ENCODE results near the gene KIF5A. TPM values are rescaled to one million over a fixed set of nuclear protein-coding genes. Genes with fewer than 3 reads are reported as not detected.

The KIF5A gene
- total RNA-seq, 1 experiment from 2014 or later: 0.05 TPM

DNA sequence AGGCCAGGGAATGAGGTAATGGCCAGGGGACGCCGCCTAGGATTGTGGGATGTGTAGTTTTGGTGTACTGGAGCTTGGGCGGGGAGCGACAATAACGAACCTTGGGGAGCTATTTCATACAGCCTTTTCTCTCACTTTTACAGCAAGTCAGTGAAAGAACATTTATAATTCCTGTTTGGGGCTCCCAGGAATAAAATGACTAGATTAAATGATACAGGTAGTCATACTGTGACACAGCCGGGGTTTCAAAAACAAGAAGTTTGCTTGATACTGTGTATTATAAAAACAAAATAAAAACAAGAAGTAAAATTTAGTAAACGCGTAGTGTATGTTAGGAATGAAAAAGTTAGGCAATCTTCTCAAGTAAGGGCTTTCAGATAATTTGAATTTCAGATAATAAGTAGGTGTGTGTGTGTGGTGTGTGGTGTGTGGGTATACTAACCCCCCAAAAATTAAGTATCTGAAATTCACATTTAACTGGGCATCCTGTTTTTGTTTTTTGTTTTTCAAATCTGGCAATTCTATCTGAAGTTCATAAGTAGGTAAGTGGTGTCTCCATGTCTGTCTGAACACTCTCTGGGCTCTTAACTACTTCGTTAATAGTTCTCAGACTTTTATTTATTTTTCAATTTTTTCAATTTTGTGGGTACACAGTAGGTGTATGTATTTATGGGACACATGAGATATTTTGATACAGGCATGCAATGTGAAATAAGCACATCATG is 2.4 kb upstream of the KIF5A start:
- peaks cover 15% of the 10 kb centered on the region for H3K36me3 Mint-ChIP-seq (ENCODE audit: insufficient read depth, unreplicated experiment)
- Histone ChIP-seq H3K4me1 (peaks cover 9% of the 10 kb centered on the region; the same call in 1 of the 2 replicates), H3K27me3 (replicated peaks; ENCODE audit: control insufficient read depth, insufficient read depth, low read length) (peaks cover 3% of the 10 kb centered on the region), H3K9me3 (no peaks in the 10 kb centered on the region), H3K4me3 (ENCODE audit: low read depth, low read length) (no peak overlapping the region; the same call in 1 of the 2 replicates), H3K36me3 (ENCODE audit: control insufficient read depth, insufficient read depth, low read length) (0 out of 2 replicates have a peak, but pooled peaks cover 1% of the 10 kb centered on the region)
- POLR2A ChIA-PET: interaction anchor here (0.6 to 1.8 kb wide), 3 partner anchors 15 to 27 kb away, joined by 3 to 7 read pairs (median 6); partner anchors contain the start of gene DDIT3
- DNase-seq: no peak
- TF ChIP-seq, protein P1, sequence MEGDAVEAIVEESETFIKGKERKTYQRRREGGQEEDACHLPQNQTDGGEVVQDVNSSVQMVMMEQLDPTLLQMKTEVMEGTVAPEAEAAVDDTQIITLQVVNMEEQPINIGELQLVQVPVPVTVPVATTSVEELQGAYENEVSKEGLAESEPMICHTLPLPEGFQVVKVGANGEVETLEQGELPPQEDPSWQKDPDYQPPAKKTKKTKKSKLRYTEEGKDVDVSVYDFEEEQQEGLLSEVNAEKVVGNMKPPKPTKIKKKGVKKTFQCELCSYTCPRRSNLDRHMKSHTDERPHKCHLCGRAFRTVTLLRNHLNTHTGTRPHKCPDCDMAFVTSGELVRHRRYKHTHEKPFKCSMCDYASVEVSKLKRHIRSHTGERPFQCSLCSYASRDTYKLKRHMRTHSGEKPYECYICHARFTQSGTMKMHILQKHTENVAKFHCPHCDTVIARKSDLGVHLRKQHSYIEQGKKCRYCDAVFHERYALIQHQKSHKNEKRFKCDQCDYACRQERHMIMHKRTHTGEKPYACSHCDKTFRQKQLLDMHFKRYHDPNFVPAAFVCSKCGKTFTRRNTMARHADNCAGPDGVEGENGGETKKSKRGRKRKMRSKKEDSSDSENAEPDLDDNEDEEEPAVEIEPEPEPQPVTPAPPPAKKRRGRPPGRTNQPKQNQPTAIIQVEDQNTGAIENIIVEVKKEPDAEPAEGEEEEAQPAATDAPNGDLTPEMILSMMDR (IDR thresholded peaks at IDR 0.05; ENCODE audit: insufficient read depth in 1 of 2, low read depth in 1 of 2, low read length in 1 of 2, severe bottlenecking in 1 of 2, unreplicated experiment in 1 of 2): no peak
- no TSS peak for BruUV-seq (replicated peaks)
- peak overlapping the region; percentile 97 for H3K4me3 Mint-ChIP-seq (ENCODE audit: unreplicated experiment)
- peaks cover 22% of the 10 kb centered on the region for H3K27me3 Mint-ChIP-seq (ENCODE audit: insufficient read depth, unreplicated experiment)
- H3K9me3 Mint-ChIP-seq (ENCODE audit: unreplicated experiment): no peaks in the 10 kb centered on the region
- H3K27ac Mint-ChIP-seq (ENCODE audit: unreplicated experiment): no peak overlapping the region
- H3K4me1 Mint-ChIP-seq (ENCODE audit: low read depth, unreplicated experiment): peaks cover 10% of the 10 kb centered on the region
- CTCF ChIA-PET: interaction anchor here (0.6 to 0.9 kb wide), 2 partner anchors 56 to 146 kb away, joined by 3 read pairs; partner anchors contain the start of gene OS9
- intact Hi-C loops (cut with micrococcal nuclease; ENCODE audit: unreplicated experiment): loop anchor here (2.0 kb wide), 1 partner anchor 25 kb away; the partner anchor contains the start of gene MBD6

DNA sequence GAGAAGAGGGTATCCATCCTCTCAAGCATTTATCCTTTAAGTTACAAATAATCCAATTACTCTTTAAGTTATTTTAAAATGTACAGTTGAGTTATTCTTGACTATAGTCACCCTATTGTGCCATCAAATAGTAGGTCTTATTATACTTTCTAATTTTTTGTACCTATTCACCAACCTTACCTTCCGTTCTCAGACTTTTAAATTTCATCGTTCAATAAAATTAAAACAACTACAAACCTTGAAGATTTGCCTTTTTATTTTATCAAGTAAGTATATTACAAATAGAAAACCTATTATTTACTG is 1.9 kb upstream of the KIF5A start:
- Mint-ChIP-seq H3K27me3 (ENCODE audit: insufficient read depth, unreplicated experiment) (peaks cover 22% of the 10 kb centered on the region), H3K36me3 (ENCODE audit: insufficient read depth, unreplicated experiment) (peaks cover 15% of the 10 kb centered on the region), H3K9me3 (ENCODE audit: unreplicated experiment) (no peaks in the 10 kb centered on the region), H3K27ac (ENCODE audit: unreplicated experiment) (no peak overlapping the region), H3K4me3 (ENCODE audit: unreplicated experiment) (no peak overlapping the region), H3K4me1 (ENCODE audit: low read depth, unreplicated experiment) (peaks cover 10% of the 10 kb centered on the region)
- Histone ChIP-seq H3K9me3 (no peaks in the 10 kb centered on the region), H3K36me3 (ENCODE audit: control insufficient read depth, insufficient read depth, low read length) (0 out of 2 replicates have a peak, but pooled peaks cover 1% of the 10 kb centered on the region), H3K27me3 (replicated peaks; ENCODE audit: control insufficient read depth, insufficient read depth, low read length) (peaks cover 3% of the 10 kb centered on the region), H3K4me3 (ENCODE audit: low read depth, low read length) (no peak overlapping the region), H3K4me1 (peaks cover 9% of the 10 kb centered on the region; the same call in 1 of the 2 replicates)
- TF ChIP-seq, protein P1 (IDR thresholded peaks at IDR 0.05; ENCODE audit: insufficient read depth in 1 of 2, low read depth in 1 of 2, low read length in 1 of 2, severe bottlenecking in 1 of 2, unreplicated experiment in 1 of 2): no peak
- no TSS peak for BruUV-seq (replicated peaks)
- intact Hi-C loops (cut with micrococcal nuclease; ENCODE audit: unreplicated experiment): no loop called here
- DNase-seq: no peak
- ChIA-PET POLR2A (no interaction called here), CTCF (no interaction called here)

DNA sequence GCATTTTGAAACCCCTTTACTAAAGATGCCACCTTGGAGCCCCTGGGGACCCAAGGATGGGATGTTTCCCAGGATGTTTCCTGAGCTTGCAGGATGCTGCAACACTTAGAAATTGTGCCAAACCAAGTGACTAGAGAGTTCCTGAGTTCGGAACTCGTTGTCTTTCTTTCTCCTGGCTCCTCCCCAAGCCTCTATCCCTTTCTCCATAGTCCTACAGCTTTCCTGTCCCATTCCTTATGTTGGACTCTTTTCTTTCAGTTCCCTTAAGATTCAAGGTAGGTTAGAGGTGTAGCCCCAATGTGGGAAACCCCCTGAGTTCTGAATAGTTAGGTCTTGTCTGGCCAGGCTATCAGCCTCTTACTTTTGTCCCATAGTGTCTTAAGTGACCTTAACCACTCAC is 1.4 kb upstream of the KIF5A start:
- BruUV-seq (replicated peaks): no TSS peak
- peaks cover 15% of the 10 kb centered on the region for H3K36me3 Mint-ChIP-seq (ENCODE audit: insufficient read depth, unreplicated experiment)
- H3K27ac Mint-ChIP-seq (ENCODE audit: unreplicated experiment): no peak overlapping the region
- DNase-seq: no peak
- Histone ChIP-seq H3K9me3 (no peaks in the 10 kb centered on the region), H3K36me3 (ENCODE audit: control insufficient read depth, insufficient read depth, low read length) (0 out of 2 replicates have a peak, but pooled peaks cover 1% of the 10 kb centered on the region), H3K27me3 (replicated peaks; ENCODE audit: control insufficient read depth, insufficient read depth, low read length) (peaks cover 3% of the 10 kb centered on the region), H3K4me1 (peaks cover 9% of the 10 kb centered on the region; the same call in 1 of the 2 replicates), H3K4me3 (ENCODE audit: low read depth, low read length) (no peak overlapping the region)
- peaks cover 10% of the 10 kb centered on the region for H3K4me1 Mint-ChIP-seq (ENCODE audit: low read depth, unreplicated experiment)
- no peak overlapping the region for H3K4me3 Mint-ChIP-seq (ENCODE audit: unreplicated experiment)
- TF ChIP-seq, protein P1 (IDR thresholded peaks at IDR 0.05; ENCODE audit: insufficient read depth in 1 of 2, low read depth in 1 of 2, low read length in 1 of 2, severe bottlenecking in 1 of 2, unreplicated experiment in 1 of 2): no peak
- ChIA-PET POLR2A (no interaction called here), CTCF (no interaction called here)
- peaks cover 23% of the 10 kb centered on the region for H3K27me3 Mint-ChIP-seq (ENCODE audit: insufficient read depth, unreplicated experiment)
- intact Hi-C loops (cut with micrococcal nuclease; ENCODE audit: unreplicated experiment): no loop called here
- H3K9me3 Mint-ChIP-seq (ENCODE audit: unreplicated experiment): no peaks in the 10 kb centered on the region

All from Caco-2 (cell line).